ENCODE results near the gene TMEM150B. TPM values are rescaled to one million over a fixed set of nuclear protein-coding genes. Genes with fewer than 3 reads are reported as not detected.
A peak's percentile ranks its signal among the peaks of the same experiment; 100 is the strongest.

TMEM150B gene
- total and polyA plus RNA-seq, 9 of the 15 experiments (the other 6 are each of a cell fraction or from before 2014, with no cell fraction given): 0.47 to 1.3 (median 0.74) TPM; not detected in 2

GRCh38 chr19:55368701-55369563, 43.8 kb upstream of the TMEM150B start (continued):
- TF ChIP-seq CHD7 (IDR thresholded peaks at IDR 0.05; ENCODE audit: low read depth, low read length) (no peak), ZNF232 (CRISPR knock-in tag; IDR thresholded peaks at IDR 0.05) (no peak), MCM5 (IDR thresholded peaks at IDR 0.05; ENCODE audit: low read depth) (no peak), MAZ (CRISPR knock-in tag; conservative IDR thresholded peaks at IDR 0.05 in 1 of 2, IDR thresholded peaks at IDR 0.05 in 1 of 2) (peak; percentile 28 to 66; a peak in 3 of 4 replicates), CEBPG (CRISPR knock-in tag; IDR thresholded peaks at IDR 0.05) (no peak), CEBPG (tag; conservative IDR thresholded peaks at IDR 0.05 in 1 of 2, IDR thresholded peaks at IDR 0.05 in 1 of 2) (no peak), ZNF316 (IDR thresholded peaks at IDR 0.05) (no peak), ZSCAN29 (IDR thresholded peaks at IDR 0.05) (no peak), ZNF696 (CRISPR knock-in tag; conservative IDR thresholded peaks at IDR 0.05) (no peak), GABPB1 (CRISPR knock-in tag; IDR thresholded peaks at IDR 0.05) (no peak)
- TF ChIP-seq, protein P1, sequence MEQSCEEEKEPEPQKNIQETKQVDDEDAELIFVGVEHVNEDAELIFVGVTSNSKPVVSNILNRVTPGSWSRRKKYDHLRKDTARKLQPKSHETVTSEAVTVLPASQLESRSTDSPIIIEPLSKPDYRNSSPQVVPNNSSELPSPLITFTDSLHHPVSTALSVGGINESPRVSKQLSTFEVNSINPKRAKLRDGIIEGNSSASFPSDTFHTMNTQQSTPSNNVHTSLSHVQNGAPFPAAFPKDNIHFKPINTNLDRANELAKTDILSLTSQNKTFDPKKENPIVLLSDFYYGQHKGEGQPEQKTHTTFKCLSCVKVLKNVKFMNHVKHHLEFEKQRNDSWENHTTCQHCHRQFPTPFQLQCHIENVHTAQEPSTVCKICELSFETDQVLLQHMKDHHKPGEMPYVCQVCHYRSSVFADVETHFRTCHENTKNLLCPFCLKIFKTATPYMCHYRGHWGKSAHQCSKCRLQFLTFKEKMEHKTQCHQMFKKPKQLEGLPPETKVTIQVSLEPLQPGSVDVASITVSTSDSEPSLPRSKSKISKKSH (CRISPR knock-in tag; IDR thresholded peaks at IDR 0.05): no peak
- TF ChIP-seq, protein P2, sequence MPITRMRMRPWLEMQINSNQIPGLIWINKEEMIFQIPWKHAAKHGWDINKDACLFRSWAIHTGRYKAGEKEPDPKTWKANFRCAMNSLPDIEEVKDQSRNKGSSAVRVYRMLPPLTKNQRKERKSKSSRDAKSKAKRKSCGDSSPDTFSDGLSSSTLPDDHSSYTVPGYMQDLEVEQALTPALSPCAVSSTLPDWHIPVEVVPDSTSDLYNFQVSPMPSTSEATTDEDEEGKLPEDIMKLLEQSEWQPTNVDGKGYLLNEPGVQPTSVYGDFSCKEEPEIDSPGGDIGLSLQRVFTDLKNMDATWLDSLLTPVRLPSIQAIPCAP (CRISPR knock-in tag; IDR thresholded peaks at IDR 0.05; ENCODE audit: borderline replicate concordance): no peak

All from K562 (cell line).